Measurements from ENCODE around the gene FBXO42.
"Not testable (repeated sequence)": the region's sequence is repeated elsewhere in the genome, so short reads cannot be mapped to it uniquely, and the experiment has no call there.

The FBXO42 gene

GRCh38 chr1:16383888-16384287 is 31.6 kb upstream of the FBXO42 start:
- FAIRE-seq (no peak), DNase-seq (ENCODE audit: insufficient read length, low spot score) (no peak)
- no peak for TF ChIP-seq POLR2A (IDR thresholded peaks at IDR 0.05; ENCODE audit: low read depth, low read length)

GRCh38 chr1:16380868-16381267 is 28.6 kb upstream of the FBXO42 start:
- no peak for TF ChIP-seq POLR2A (IDR thresholded peaks at IDR 0.05; ENCODE audit: low read depth, low read length)
- DNase-seq (ENCODE audit: insufficient read length, low spot score) = no peak
- no peak for FAIRE-seq

- TF ChIP-seq POLR2A (IDR thresholded peaks at IDR 0.05; ENCODE audit: low read depth, low read length) = no peak
- DNase-seq (ENCODE audit: insufficient read length, low spot score) = no peak
- FAIRE-seq = no peak
These were observed 26.2 kb upstream of the FBXO42 start for GRCh38 chr1:16378443-16378842.

GRCh38 chr1:16376971-16377370 is 24.7 kb upstream of the FBXO42 start:
- TF ChIP-seq POLR2A (IDR thresholded peaks at IDR 0.05; ENCODE audit: low read depth, low read length) = no peak
- no peak for DNase-seq (ENCODE audit: insufficient read length, low spot score)

GRCh38 chr1:16375521-16376340 is 23.5 kb upstream of the FBXO42 start:
- TF ChIP-seq POLR2A (IDR thresholded peaks at IDR 0.05; ENCODE audit: low read depth, low read length) = no peak
- DNase-seq (ENCODE audit: insufficient read length, low spot score) = no peak
- no peak for FAIRE-seq

More at GRCh38 chr1:16376971-16377370, 24.7 kb upstream of the FBXO42 start:
- no peak for FAIRE-seq

- DNase-seq (ENCODE audit: insufficient read length, low spot score) = no peak
- FAIRE-seq = no peak
- TF ChIP-seq POLR2A (IDR thresholded peaks at IDR 0.05; ENCODE audit: low read depth, low read length) = no peak
These were observed 22.0 kb upstream of the FBXO42 start for GRCh38 chr1:16374266-16374665.

- TF ChIP-seq POLR2A (IDR thresholded peaks at IDR 0.05; ENCODE audit: low read depth, low read length) = no peak
- no peak for FAIRE-seq
- no peak for DNase-seq (ENCODE audit: insufficient read length, low spot score)
These were observed 20.4 kb upstream of the FBXO42 start for GRCh38 chr1:16372535-16373285.

GRCh38 chr1:16371725-16372124 is 19.4 kb upstream of the FBXO42 start:
- DNase-seq (ENCODE audit: insufficient read length, low spot score) (peak; percentile 17), FAIRE-seq (no peak)
- TF ChIP-seq POLR2A (IDR thresholded peaks at IDR 0.05; ENCODE audit: low read depth, low read length) = no peak

GRCh38 chr1:16369821-16370220 is 17.5 kb upstream of the FBXO42 start:
- DNase-seq (ENCODE audit: insufficient read length, low spot score) = no peak
- TF ChIP-seq POLR2A (IDR thresholded peaks at IDR 0.05; ENCODE audit: low read depth, low read length) = no peak
- no peak for FAIRE-seq

- TF ChIP-seq POLR2A (IDR thresholded peaks at IDR 0.05; ENCODE audit: low read depth, low read length) = no peak
- no peak for DNase-seq (ENCODE audit: insufficient read length, low spot score)
- FAIRE-seq = peak; percentile 52
These were observed 15.9 kb upstream of the FBXO42 start for GRCh38 chr1:16367968-16368890.

- no peak for FAIRE-seq
- peak; percentile 28 for DNase-seq (ENCODE audit: insufficient read length, low spot score)
- TF ChIP-seq POLR2A (IDR thresholded peaks at IDR 0.05; ENCODE audit: low read depth, low read length) = 0 out of 2 replicates have a peak, but pooled peaks have one; percentile 8
These were observed 15.1 kb upstream of the FBXO42 start for GRCh38 chr1:16367258-16367967.

- TF ChIP-seq POLR2A (IDR thresholded peaks at IDR 0.05; ENCODE audit: low read depth, low read length) = no peak
- FAIRE-seq (peak; percentile 95), DNase-seq (ENCODE audit: insufficient read length, low spot score) (peak; percentile 53)
These were observed 14.5 kb upstream of the FBXO42 start, which contains the start of gene SZRD1 for GRCh38 chr1:16366722-16367257. SZRD1 (plus strand) TSS chr1:16367242; CDS start chr1:16367258, 16 bp downstream.

GRCh38 chr1:16365146-16365498 is 12.8 kb upstream of the FBXO42 start:
- not testable (repeated sequence) for DNase-seq (ENCODE audit: insufficient read length, low spot score); FAIRE-seq
